ENCODE measurements around the gene LHPP.

The LHPP gene

DNA sequence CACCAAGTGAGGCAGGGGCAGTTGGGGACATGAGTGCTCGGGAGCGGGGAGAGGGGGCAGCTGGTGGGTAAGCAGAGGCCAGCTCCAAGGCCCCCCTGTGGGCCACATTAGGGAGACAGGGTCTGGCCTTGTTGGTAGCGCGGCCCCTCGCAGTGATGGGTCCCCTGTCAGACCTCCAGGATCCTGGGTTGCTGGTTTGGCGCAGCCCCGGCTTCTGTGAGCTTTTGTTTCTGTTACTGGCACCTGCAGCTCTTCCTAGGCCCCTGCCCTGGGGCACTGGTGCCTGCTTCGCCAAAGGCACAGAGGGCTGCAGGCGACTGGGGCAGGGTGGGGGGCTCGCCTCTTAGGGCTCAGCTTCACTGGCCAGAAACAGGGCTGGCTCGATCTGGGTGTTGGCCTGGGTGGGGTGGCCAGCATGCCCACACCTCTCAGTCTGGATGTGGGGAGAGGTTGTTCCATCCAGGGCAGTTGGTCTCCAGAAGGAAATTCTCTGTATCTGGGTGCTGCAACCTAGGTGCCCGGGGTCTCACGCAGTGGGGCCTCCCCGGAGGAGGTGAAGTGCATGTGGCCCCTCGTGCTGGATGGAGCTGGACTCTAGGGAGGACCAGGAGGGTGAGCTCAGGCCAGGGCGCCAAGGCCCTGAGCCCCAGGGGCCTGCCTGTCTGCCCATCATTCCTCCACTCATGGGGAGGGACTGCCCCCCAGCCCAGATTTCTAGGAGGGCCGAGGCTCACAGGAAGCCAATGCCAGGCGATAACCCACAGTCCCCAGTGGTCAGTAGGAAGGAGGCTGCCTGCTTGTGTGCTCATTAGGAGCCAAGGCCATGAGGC, 138.6 kb downstream of the LHPP start:
- Mint-ChIP-seq H3K4me1 (ENCODE audit: low read depth) (peaks cover 24% of the 10 kb centered on the region), H3K9me3 (no peaks in the 10 kb centered on the region), H3K36me3 (ENCODE audit: low read depth) (no peaks in the 10 kb centered on the region), H3K4me3 (no peak overlapping the region), H3K27ac (peak overlapping the region; percentile 22), H3K27me3 (no peaks in the 10 kb centered on the region)

GRCh38 chr10:124601016-124601415, 139.4 kb downstream of the LHPP start:
- no peak overlapping the region for H3K4me3 Mint-ChIP-seq
- peaks cover 26% of the 10 kb centered on the region for H3K4me1 Mint-ChIP-seq (ENCODE audit: low read depth)
- H3K9me3 Mint-ChIP-seq, result no peaks in the 10 kb centered on the region
- no peaks in the 10 kb centered on the region for H3K36me3 Mint-ChIP-seq (ENCODE audit: low read depth)
- H3K27ac Mint-ChIP-seq, result peak overlapping the region; percentile 22
- H3K27me3 Mint-ChIP-seq, result no peaks in the 10 kb centered on the region

DNA sequence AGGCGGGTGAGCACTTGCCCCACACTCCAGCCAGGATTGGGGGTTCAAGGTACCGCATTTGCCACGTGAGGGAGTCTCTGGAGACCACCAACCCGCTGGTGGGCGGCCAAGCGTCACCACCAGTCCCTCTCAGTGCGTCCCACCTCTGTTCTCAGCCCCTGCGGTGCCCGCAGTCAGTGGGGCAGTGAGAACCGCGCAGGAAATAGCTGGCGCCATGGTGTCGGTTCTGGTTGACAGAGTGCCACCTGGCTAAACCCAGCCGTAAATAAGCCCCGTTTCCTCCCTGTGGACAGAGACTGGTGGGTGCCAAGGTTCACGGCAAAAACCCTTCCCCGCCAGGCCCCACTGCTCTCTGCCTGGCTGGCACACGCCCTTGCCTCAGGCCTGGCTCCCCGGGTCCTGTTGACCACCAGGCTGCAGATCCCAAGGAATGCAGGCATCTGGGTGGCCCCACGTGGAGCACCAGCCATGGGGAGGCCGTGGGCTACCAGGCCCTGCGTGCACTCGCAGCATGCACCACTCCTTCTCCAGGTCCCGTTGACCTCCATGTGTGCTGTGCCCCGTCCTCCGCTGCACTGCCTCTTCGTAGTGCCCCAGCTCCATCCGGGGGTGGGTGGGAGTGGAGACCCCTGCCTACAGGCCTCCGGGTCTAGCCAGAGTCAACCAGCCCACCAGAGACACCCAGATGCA, 140.0 kb downstream of the LHPP start:
- Mint-ChIP-seq H3K4me1 (ENCODE audit: low read depth) (peaks cover 26% of the 10 kb centered on the region), H3K36me3 (ENCODE audit: low read depth) (no peaks in the 10 kb centered on the region), H3K27ac (no peak overlapping the region), H3K9me3 (no peaks in the 10 kb centered on the region), H3K4me3 (no peak overlapping the region), H3K27me3 (no peaks in the 10 kb centered on the region)

- Mint-ChIP-seq H3K9me3 (no peaks in the 10 kb centered on the region), H3K27me3 (no peaks in the 10 kb centered on the region), H3K27ac (no peak overlapping the region), H3K36me3 (ENCODE audit: low read depth) (no peaks in the 10 kb centered on the region), H3K4me1 (ENCODE audit: low read depth) (peaks cover 26% of the 10 kb centered on the region), H3K4me3 (no peak overlapping the region)
These were observed 140.5 kb downstream of the LHPP start for GRCh38 chr10:124602121-124602561.

GRCh38 chr10:124602646-124603365, 141.2 kb downstream of the LHPP start:
- Mint-ChIP-seq H3K36me3 (ENCODE audit: low read depth) (no peaks in the 10 kb centered on the region), H3K27me3 (no peaks in the 10 kb centered on the region), H3K9me3 (no peaks in the 10 kb centered on the region), H3K4me1 (ENCODE audit: low read depth) (peaks cover 26% of the 10 kb centered on the region), H3K27ac (no peak overlapping the region), H3K4me3 (no peak overlapping the region)

DNA sequence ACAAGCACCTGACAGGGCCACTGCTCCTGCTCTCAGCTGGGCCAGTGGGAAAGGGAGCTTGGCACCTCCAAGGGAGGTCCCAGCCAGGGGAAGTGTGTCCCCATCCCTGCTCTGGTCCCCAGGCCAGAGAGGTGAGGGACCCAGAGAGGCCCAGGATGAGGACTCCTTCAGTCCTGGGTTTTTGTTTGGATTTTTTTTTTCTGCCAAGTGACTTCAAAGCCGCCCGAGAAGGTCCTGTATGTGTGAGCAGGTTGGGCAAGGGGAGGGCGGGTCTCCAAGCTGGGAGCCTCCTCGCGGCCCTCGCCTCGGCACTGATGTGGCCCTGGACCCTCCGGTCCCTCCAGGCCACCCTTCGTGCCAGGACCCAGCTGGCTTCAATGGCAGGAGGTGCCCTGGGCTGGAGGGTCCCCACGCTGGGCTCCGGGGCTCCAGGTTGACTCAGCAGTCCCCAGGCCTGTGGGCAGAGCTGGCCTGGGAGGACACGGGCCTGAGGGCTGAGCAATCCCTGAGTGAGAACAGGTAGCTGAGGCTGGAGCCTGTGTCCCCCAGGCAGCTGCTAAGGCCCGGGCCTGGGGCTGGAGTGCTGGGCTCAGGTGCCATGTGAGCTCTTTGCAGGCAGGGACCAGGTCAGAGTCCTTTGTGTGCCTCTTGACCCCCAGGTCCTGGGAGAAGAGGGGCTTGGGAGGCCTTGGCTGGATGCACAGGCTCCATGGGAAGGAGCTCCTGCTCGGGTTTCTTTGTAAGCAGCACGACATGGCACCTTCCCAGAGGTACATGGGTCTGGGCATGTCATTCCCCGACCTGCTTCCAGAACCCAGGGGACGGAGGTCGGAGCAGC, 142.0 kb downstream of the LHPP start:
- no peaks in the 10 kb centered on the region for H3K36me3 Mint-ChIP-seq (ENCODE audit: low read depth)
- no peak overlapping the region for H3K4me3 Mint-ChIP-seq
- H3K27me3 Mint-ChIP-seq, result no peaks in the 10 kb centered on the region
- no peak overlapping the region for H3K27ac Mint-ChIP-seq
- peaks cover 23% of the 10 kb centered on the region for H3K4me1 Mint-ChIP-seq (ENCODE audit: low read depth)
- no peaks in the 10 kb centered on the region for H3K9me3 Mint-ChIP-seq

GRCh38 chr10:124604214-124605000, 142.8 kb downstream of the LHPP start:
- no peak overlapping the region for H3K27ac Mint-ChIP-seq
- no peaks in the 10 kb centered on the region for H3K9me3 Mint-ChIP-seq
- no peaks in the 10 kb centered on the region for H3K27me3 Mint-ChIP-seq
- no peaks in the 10 kb centered on the region for H3K36me3 Mint-ChIP-seq (ENCODE audit: low read depth)
- no peak overlapping the region for H3K4me3 Mint-ChIP-seq
- H3K4me1 Mint-ChIP-seq (ENCODE audit: low read depth), result peaks cover 19% of the 10 kb centered on the region

GRCh38 chr10:124605001-124605370, 143.4 kb downstream of the LHPP start:
- Mint-ChIP-seq H3K4me1 (ENCODE audit: low read depth) (peaks cover 21% of the 10 kb centered on the region), H3K36me3 (ENCODE audit: low read depth) (no peaks in the 10 kb centered on the region), H3K27me3 (no peaks in the 10 kb centered on the region), H3K27ac (no peak overlapping the region), H3K9me3 (no peaks in the 10 kb centered on the region), H3K4me3 (no peak overlapping the region)

DNA sequence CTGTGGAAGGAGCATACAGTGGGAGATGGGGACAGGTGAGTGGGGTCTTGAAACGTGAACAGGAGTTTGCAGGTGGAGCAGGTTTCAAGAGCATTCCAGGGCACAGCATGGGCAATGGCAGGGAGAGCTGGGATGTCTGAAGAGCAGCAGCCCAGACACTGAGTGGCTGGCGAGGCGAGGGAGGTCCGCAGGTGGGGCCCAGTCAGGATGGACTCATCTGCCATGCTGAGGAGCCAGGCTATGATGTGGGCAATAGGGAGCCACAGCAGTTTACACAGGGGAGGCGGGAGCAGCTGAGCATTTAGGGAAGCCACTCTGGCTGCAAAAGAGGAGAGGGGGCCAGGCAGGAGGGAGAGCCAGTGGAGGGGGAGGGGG, 143.8 kb downstream of the LHPP start:
- H3K27ac Mint-ChIP-seq, result no peak overlapping the region
- H3K27me3 Mint-ChIP-seq, result no peaks in the 10 kb centered on the region
- H3K4me1 Mint-ChIP-seq (ENCODE audit: low read depth), result peaks cover 22% of the 10 kb centered on the region
- no peaks in the 10 kb centered on the region for H3K9me3 Mint-ChIP-seq
- H3K4me3 Mint-ChIP-seq, result no peak overlapping the region
- no peaks in the 10 kb centered on the region for H3K36me3 Mint-ChIP-seq (ENCODE audit: low read depth)

DNA sequence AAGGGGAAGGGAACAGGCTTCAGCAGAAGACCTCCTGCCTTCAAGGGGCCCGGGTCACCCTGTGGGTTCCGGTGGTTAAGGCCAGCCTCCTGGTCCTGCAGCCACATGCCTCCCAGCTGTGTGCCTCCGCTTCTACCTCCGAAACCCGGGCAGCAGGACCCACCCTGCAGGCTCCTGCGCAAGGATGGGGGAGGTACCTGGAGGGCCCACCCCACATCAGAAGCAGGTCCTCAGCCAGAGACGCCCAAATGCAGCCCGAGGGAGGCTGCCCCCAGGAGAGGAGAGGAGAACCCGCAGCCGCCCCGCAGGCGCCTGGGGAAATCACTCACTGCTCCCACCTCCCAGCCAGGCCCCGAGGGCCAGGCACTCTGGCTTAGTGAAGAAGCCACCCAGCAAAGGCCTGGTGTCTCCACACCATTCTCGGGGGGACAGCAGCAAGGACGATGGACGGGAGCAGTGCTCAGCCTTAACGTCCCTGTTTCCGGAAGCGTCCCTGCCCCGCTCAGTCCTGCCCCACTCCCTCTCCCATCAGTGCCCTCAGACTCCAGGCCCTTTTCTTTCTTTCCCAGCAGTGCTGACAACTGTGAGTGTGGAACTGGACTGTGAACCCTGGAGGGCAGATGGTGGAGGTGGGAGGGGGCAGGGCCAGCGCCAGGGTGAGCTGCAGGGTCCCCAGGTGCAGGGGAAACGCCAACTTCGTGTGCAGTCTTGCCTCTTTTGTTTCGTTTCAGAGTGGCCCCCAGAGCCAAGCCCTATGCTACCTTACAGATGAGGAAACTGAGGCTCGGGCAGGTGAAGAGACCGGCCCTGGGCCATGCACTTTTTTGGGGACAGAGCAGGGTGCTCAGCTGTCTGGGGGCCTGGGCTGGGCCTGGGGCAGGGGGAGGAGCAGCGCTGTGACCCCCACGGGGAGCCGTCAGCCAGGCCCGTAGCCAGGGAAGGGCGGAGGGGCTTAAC, 144.5 kb downstream of the LHPP start:
- H3K9me3 Mint-ChIP-seq, result no peaks in the 10 kb centered on the region
- no peaks in the 10 kb centered on the region for H3K36me3 Mint-ChIP-seq (ENCODE audit: low read depth)
- H3K4me1 Mint-ChIP-seq (ENCODE audit: low read depth), result peaks cover 20% of the 10 kb centered on the region
- no peaks in the 10 kb centered on the region for H3K27me3 Mint-ChIP-seq
- no peak overlapping the region for H3K4me3 Mint-ChIP-seq
- H3K27ac Mint-ChIP-seq, result no peak overlapping the region

DNA sequence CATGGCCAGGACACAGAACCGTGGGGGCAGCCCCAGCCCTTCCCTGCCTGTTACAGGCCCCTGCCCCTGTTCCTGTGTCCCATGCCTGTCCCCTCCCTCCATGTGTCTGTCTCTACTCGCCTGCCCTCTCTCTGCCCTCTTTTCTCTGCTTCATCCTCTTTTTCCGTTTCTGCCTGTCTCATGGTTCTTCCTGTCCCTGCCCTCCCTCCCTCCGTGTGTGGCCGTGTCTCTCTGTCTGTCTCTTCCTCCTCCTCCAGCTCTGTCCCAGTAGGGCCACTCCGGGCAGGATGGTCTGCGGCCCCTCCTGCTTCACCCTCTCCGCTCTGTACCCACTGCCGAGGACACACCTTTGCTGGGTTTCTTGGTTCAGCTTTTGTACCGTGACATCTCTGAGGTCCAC, 145.2 kb downstream of the LHPP start:
- H3K27me3 Mint-ChIP-seq, result no peaks in the 10 kb centered on the region
- H3K4me1 Mint-ChIP-seq (ENCODE audit: low read depth), result peaks cover 27% of the 10 kb centered on the region
- no peaks in the 10 kb centered on the region for H3K9me3 Mint-ChIP-seq
- H3K4me3 Mint-ChIP-seq, result no peak overlapping the region
- no peaks in the 10 kb centered on the region for H3K36me3 Mint-ChIP-seq (ENCODE audit: low read depth)
- H3K27ac Mint-ChIP-seq, result no peak overlapping the region

- no peak overlapping the region for H3K27ac Mint-ChIP-seq
- H3K4me1 Mint-ChIP-seq (ENCODE audit: low read depth), result peaks cover 35% of the 10 kb centered on the region
- H3K27me3 Mint-ChIP-seq, result no peaks in the 10 kb centered on the region
- H3K36me3 Mint-ChIP-seq (ENCODE audit: low read depth), result no peaks in the 10 kb centered on the region
- no peak overlapping the region for H3K4me3 Mint-ChIP-seq
- no peaks in the 10 kb centered on the region for H3K9me3 Mint-ChIP-seq
These were observed 146.1 kb downstream of the LHPP start for GRCh38 chr10:124607693-124608092.

DNA sequence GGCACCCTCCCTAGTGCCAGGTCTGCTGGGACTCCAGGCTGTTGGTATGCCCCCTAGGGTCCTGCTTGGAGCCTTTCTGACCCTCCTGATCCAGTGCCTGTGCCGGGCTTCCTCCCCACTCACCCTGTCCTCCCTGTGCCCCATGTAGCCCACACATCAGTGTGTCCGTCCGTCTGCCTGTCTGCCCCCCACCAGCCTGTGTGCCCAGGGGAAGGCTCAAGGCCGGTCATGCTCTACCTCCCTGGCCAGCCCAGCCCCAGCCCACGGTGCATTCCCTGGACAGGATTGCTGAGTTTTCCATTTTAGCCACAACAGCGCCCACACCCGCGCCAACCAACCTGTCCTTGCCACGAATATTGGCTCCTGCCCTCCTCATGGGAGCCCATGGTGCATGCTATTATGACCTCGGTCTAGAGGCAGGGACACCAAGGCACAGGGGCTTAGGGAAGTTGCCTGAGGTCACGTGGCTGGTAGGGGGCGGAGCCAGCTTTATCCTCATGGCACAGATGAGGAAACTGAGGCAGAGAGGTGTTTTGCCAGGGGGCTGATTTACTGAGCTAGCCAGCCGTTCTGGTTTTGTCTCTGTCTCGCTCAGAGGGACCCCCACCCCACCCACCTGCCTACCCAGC, 146.6 kb downstream of the LHPP start:
- Mint-ChIP-seq H3K4me1 (ENCODE audit: low read depth) (peaks cover 34% of the 10 kb centered on the region), H3K4me3 (no peak overlapping the region), H3K27me3 (no peaks in the 10 kb centered on the region), H3K36me3 (ENCODE audit: low read depth) (no peaks in the 10 kb centered on the region), H3K9me3 (no peaks in the 10 kb centered on the region), H3K27ac (no peak overlapping the region)
